ENCODE results near the gene EIF2AK3.

GRCh38 chr2:88603146-88603545 is 24.1 kb downstream of the EIF2AK3 start:
- TF ChIP-seq POLR2AphosphoS5 (IDR thresholded peaks at IDR 0.05; ENCODE audit: low read depth, low read length) (no peak), TAF1 (IDR thresholded peaks at IDR 0.05; ENCODE audit: borderline replicate concordance, low read depth, low read length) (no peak), POLR2A (IDR thresholded peaks at IDR 0.05; ENCODE audit: low read depth, low read length) (no peak)

All from GM12892 (cell line).